Measurements from ENCODE around the gene HSD17B4.

GRCh38 chr5:119578937-119579336, 126.6 kb downstream of the HSD17B4 start:
- peak; percentile 62 for TF ChIP-seq CTCF (IDR thresholded peaks at IDR 0.05; ENCODE audit: low read length)
- no peak for TF ChIP-seq EZH2 (IDR thresholded peaks at IDR 0.05; ENCODE audit: borderline replicate concordance, low read length)

Data from OCI-LY1 (cell line).